IMR-90 (cell line): ENCODE data around the gene LUZP1. TPM values are rescaled to one million over a fixed set of nuclear protein-coding genes. Genes with fewer than 3 reads are reported as not detected.

Source experiments
- ATAC-seq: fragments of 200-7000 bp; cut with Tn5 transposase; 2 replicates; pipeline ENCODE4 v1.9.1; 2020; ENCODE audit warnings: low read depth, mild to moderate bottlenecking, moderate library complexity
- BruUV-seq: library from RNA; stranded (reverse); fragments of 400-500 nt; replicated peaks from 2 replicates; lab custom pipeline; 2021; lab: Mats Ljungman, UMichigan
- CTCF ChIA-PET: fragments of 300-600 bp; formaldehyde crosslinking; extraction: SDS; loops from one replicate; lab custom pipeline; 2021; ENCODE audit warnings: antibody characterized with exemption; lab: Yijun Ruan, JAX
- POLR2A ChIA-PET: fragments of 300-600 bp; sonication (Branson Sonifier 250); formaldehyde crosslinking; loops from one replicate; lab custom pipeline; 2022; ENCODE audit warnings: antibody characterized with exemption; ENCODE audit not compliant: unreplicated experiment; lab: Charles Lee
- DNase-seq: peaks from one replicate; pipeline ENCODE4 v3.0.0; 2013
- H2AFZ ChIP-seq: replicated peaks from 2 replicates; pipeline ENCODE3; 2013; ENCODE audit warnings: low read length, mild to moderate bottlenecking; ENCODE audit not compliant: poor library complexity
- H2AK5ac ChIP-seq: 2 replicates; pipeline ENCODE4 v1.6.1; 2013; ENCODE audit warnings: low read depth, low read length, inconsistent platforms
- H2AK9ac ChIP-seq: replicated peaks from 2 replicates; pipeline ENCODE3; 2013; ENCODE audit warnings: mild to moderate bottlenecking, low read depth, low read length, moderate library complexity; ENCODE audit not compliant: poor library complexity
- H2BK120ac ChIP-seq: 2 replicates; pipeline ENCODE4 v1.6.1; 2013; ENCODE audit warnings: low read depth, low read length, inconsistent platforms
- H2BK15ac ChIP-seq: 3 replicates; pipeline ENCODE4 v1.6.1; 2013; ENCODE audit warnings: low read depth, low read length, inconsistent platforms
- H2BK20ac ChIP-seq: 2 replicates; pipeline ENCODE4 v1.6.1; 2013; ENCODE audit warnings: low read depth, mild to moderate bottlenecking, inconsistent platforms, low read length, moderate library complexity
- H2BK5ac ChIP-seq: 2 replicates; pipeline ENCODE4 v1.6.1; 2013; ENCODE audit warnings: mild to moderate bottlenecking, low read depth, low read length, inconsistent platforms; ENCODE audit not compliant: poor library complexity, severe bottlenecking
- H3K14ac ChIP-seq: replicated peaks from 2 replicates; pipeline ENCODE4 v1.6.1; 2013; ENCODE audit warnings: low read depth, low read length, inconsistent platforms
- H3K18ac ChIP-seq: 2 replicates; pipeline ENCODE4 v1.6.1; 2013; ENCODE audit warnings: low read depth, low read length, control low read depth
- H3K23ac ChIP-seq: 2 replicates; pipeline ENCODE4 v1.6.1; 2013; ENCODE audit warnings: low read depth, low read length, inconsistent platforms
- H3K27ac ChIP-seq: 2 replicates; pipeline ENCODE4 v1.5.1; 2013; ENCODE audit warnings: mild to moderate bottlenecking, control low read depth, low read length; ENCODE audit not compliant: insufficient read depth
- H3K27me3 ChIP-seq: 2 replicates; pipeline ENCODE4 v1.6.1; 2013; ENCODE audit warnings: low read length; ENCODE audit not compliant: control insufficient read depth, insufficient read depth
- H3K36me3 ChIP-seq: 2 replicates; pipeline ENCODE4 v1.6.1; 2013; ENCODE audit warnings: low read length, mixed read lengths; ENCODE audit not compliant: control insufficient read depth, insufficient read depth
- H3K4ac ChIP-seq: 2 replicates; pipeline ENCODE4 v1.6.1; 2013; ENCODE audit warnings: low read depth, low read length, inconsistent platforms
- H3K4me1 ChIP-seq: 2 replicates; pipeline ENCODE4 v1.6.1; 2013; ENCODE audit warnings: low read length, mixed read lengths; ENCODE audit not compliant: control insufficient read depth, insufficient read depth
- H3K4me2 ChIP-seq: 2 replicates; pipeline ENCODE4 v1.6.1; 2013; ENCODE audit warnings: low read depth, mild to moderate bottlenecking, control low read depth, low read length, moderate library complexity
- H3K4me3 ChIP-seq: 2 replicates; pipeline ENCODE4 v1.5.1; 2013; ENCODE audit warnings: low read depth, mild to moderate bottlenecking, control low read depth, low read length, moderate library complexity; ENCODE audit not compliant: insufficient read depth
- H3K56ac ChIP-seq: 2 replicates; pipeline ENCODE4 v1.6.1; 2013; ENCODE audit warnings: low read length, inconsistent platforms; ENCODE audit not compliant: insufficient read depth; ENCODE audit errors: extremely low read depth
- H3K79me1 ChIP-seq, 2 experiments: 2 replicates each; pipeline ENCODE4 v1.6.1; 2013; ENCODE audit warnings: low read length in 2 of 2, inconsistent platforms in 1 of 2, low read depth in 1 of 2
- H3K9ac ChIP-seq: 2 replicates; pipeline ENCODE4 v1.6.1; 2013; ENCODE audit warnings: low read depth, low read length, control low read depth
- H3K9me1 ChIP-seq: 2 replicates; pipeline ENCODE4 v1.6.1; 2013; ENCODE audit warnings: low read length, inconsistent platforms; ENCODE audit not compliant: insufficient read depth
- H3K9me3 ChIP-seq: 2 replicates; pipeline ENCODE4 v1.6.1; 2013; ENCODE audit warnings: low read length; ENCODE audit not compliant: control insufficient read depth, insufficient read depth
- H4K20me1 ChIP-seq: 2 replicates; pipeline ENCODE4 v1.6.1; 2013; ENCODE audit warnings: low read length, inconsistent platforms; ENCODE audit not compliant: insufficient read depth
- H4K5ac ChIP-seq: 2 replicates; pipeline ENCODE4 v1.6.1; 2013; ENCODE audit warnings: mild to moderate bottlenecking, low read depth, low read length, control low read depth
- H4K8ac ChIP-seq, 2 experiments: 2 replicates each; pipeline ENCODE4 v1.6.1; 2013; ENCODE audit warnings: low read depth in 2 of 2, low read length in 2 of 2, control low read depth in 1 of 2, inconsistent platforms in 1 of 2
- H4K91ac ChIP-seq: 2 replicates; pipeline ENCODE4 v1.6.1; 2013; ENCODE audit warnings: low read depth, low read length, inconsistent platforms; ENCODE audit not compliant: insufficient read depth
- POLR2A ChIP-seq: IDR thresholded peaks from 2 replicates; pipeline ENCODE4 v1.6.1; 2012; ENCODE audit warnings: mild to moderate bottlenecking, low read depth, low read length
- RAD21 ChIP-seq: IDR thresholded peaks from 2 replicates; pipeline ENCODE4 v1.6.1; 2012; ENCODE audit warnings: low read length, improper control_type of control experiment
- RCOR1 ChIP-seq: IDR thresholded peaks from 2 replicates; pipeline ENCODE4 v1.6.1; 2012; ENCODE audit warnings: mild to moderate bottlenecking, low read length, improper control_type of control experiment; ENCODE audit not compliant: insufficient replicate concordance
- WGBS, 2 experiments: methylation state at CpG; one replicate each; pipeline versions ENCODE4 v1.1.5 to v1.1.7; 2013; ENCODE audit warnings: missing lambda C conversion rate in 2 of 2; ENCODE audit not compliant: insufficient read length in 1 of 2; ENCODE audit errors: extremely low coverage in 2 of 2; 5-methylcytosine and 5-hydroxymethylcytosine counted together
- dilution Hi-C: fragments of 300-500 bp; cut with HindIII; formaldehyde crosslinking; loops from one replicate; pipeline ENCODE4 v1.14.3; 2018; ENCODE audit warnings: low sequenced_read_pairs; ENCODE audit not compliant: unreplicated experiment
- in situ Hi-C: fragments of 300-500 bp; cut with MboI; formaldehyde crosslinking; loops from 3 replicates; pipeline ENCODE4 v1.14.3; 2019; ENCODE audit warnings: low sequenced_read_pairs, inconsistent platforms, mixed read lengths
- intact Hi-C: fragments of 100-400 bp; cut with micrococcal nuclease; formaldehyde crosslinking; loops from 2 replicates; pipeline ENCODE4 v1.10.0; 2022
- polyA plus RNA-seq, 3 experiments: library from polyadenylated mRNA; depleted of rRNA; stranded (reverse); fragments of >200 nt; gene quantifications; 2 replicates each; pipeline ENCODE4 v1.2.3, GENCODE V29; 2012; ENCODE audit warnings: low replicate concordance in 1 of 3
- total RNA-seq: library from RNA; depleted of rRNA; stranded (reverse); fragments of >200 nt; gene quantifications from 2 replicates; pipeline ENCODE4 v1.2.3, GENCODE V29; 2012

LUZP1 gene
- total and polyA plus RNA-seq, 2 of the 4 experiments (the other 2 are of a cell fraction) = 13.1 to 31.7 TPM

DNA sequence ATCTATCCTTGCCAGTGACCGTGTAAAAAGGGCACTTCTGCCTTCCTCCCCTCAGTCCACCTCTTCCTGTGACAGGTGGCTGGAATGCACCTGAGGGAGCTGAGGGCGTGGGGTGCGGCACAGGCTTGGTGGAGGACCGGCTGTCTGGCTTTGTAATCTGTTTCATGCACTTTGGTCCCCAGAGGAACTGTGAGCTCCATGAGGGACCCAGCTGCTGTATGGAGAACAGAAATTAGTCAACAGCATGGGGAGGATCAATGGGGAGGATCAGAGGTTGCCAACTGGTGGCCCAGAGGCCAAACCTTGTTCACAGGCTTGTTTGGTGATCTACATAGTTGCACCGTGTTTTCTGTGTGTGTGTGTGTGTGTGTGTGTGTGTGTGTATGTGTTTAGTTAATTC is 19.0 kb upstream of the LUZP1 start:
- no peaks in the 10 kb centered on the region for H3K36me3 ChIP-seq
- no peak overlapping the region for H3K18ac ChIP-seq
- H2AFZ ChIP-seq = no peak overlapping the region
- no peaks in the 10 kb centered on the region for H3K9me1 ChIP-seq
- TF ChIP-seq RAD21 (no peak), RCOR1 (no peak), POLR2A (no peak)
- ChIA-PET POLR2A (no interaction called here), CTCF (no interaction called here)
- ATAC-seq = no peak
- in situ Hi-C loops (loop anchor here (5.0 kb wide), 2 partner anchors 90 to 210 kb away; no protein-coding TSS in a partner anchor), intact Hi-C loops (loop anchor here (10.0 kb wide), 1 partner anchor 347 kb away; the partner anchor contains the start of gene E2F2), dilution Hi-C loops (no loop called here)
- 90% methylated on average over 2 of the region's 5 CpGs; no CpG with 5 or more reads in 1 of the 2 experiments for WGBS, 2 experiments
- H3K4me3 ChIP-seq = no peak overlapping the region
- peak overlapping the region; percentile 45 for H2AK9ac ChIP-seq
- H3K4me2 ChIP-seq = no peak overlapping the region
- no peaks in the 10 kb centered on the region for H4K20me1 ChIP-seq
- H2BK5ac ChIP-seq = no peak overlapping the region
- H3K4me1 ChIP-seq = 0 out of 2 replicates have a peak, but pooled peaks cover 4% of the 10 kb centered on the region
- peak overlapping the region; percentile 48; the same call in 2 of the 3 replicates for H2BK15ac ChIP-seq
- H3K9ac ChIP-seq = no peak overlapping the region
- no peak for DNase-seq
- H3K27me3 ChIP-seq = no peaks in the 10 kb centered on the region
- BruUV-seq = no TSS peak
- no peak overlapping the region for H2BK20ac ChIP-seq
- no peak overlapping the region for H3K23ac ChIP-seq
- H3K14ac ChIP-seq = no peak overlapping the region
- no peaks in the 10 kb centered on the region for H3K9me3 ChIP-seq
- H2BK120ac ChIP-seq = 0 out of 2 replicates have a peak overlapping the region, but pooled peaks have one; percentile 10
- no peak overlapping the region for H3K27ac ChIP-seq
- H2AK5ac ChIP-seq = peak overlapping the region; percentile 61
- no peak overlapping the region for H4K5ac ChIP-seq
- H4K8ac ChIP-seq = no peak overlapping the region
- peak overlapping the region; percentile 15; the same call in 1 of the 2 replicates for H3K4ac ChIP-seq
- no peak overlapping the region; the same call in 1 of the 2 replicates for H4K91ac ChIP-seq
- H3K79me1 ChIP-seq = no peaks in the 10 kb centered on the region
- no peak overlapping the region for H3K56ac ChIP-seq
